Adipocyte (in vitro differentiated cells): Measurements from ENCODE around the gene TRPM6.

ENCODE experiments used
- DNase-seq: peaks from one replicate; pipeline ENCODE4 v3.0.0-alpha.2; 2015; ENCODE audit warnings: low read depth
- H3K27me3 ChIP-seq: replicated peaks from 2 replicates; pipeline ENCODE4 v1.7.0; 2013; ENCODE audit warnings: mild to moderate bottlenecking, low read length, moderate library complexity; ENCODE audit not compliant: control insufficient read depth, insufficient read depth
- H3K36me3 ChIP-seq: 2 replicates; pipeline ENCODE4 v1.7.0; 2013; ENCODE audit warnings: low read length, mild to moderate bottlenecking, moderate library complexity; ENCODE audit not compliant: control insufficient read depth, insufficient read depth, severe bottlenecking
- H3K4me1 ChIP-seq: 2 replicates; pipeline ENCODE4 v1.7.0; 2013; ENCODE audit warnings: mild to moderate bottlenecking, low read length, moderate library complexity; ENCODE audit not compliant: control insufficient read depth, insufficient read depth
- H3K4me3 ChIP-seq: 2 replicates; pipeline ENCODE4 v1.7.0; 2013; ENCODE audit warnings: mild to moderate bottlenecking, low read length, moderate library complexity
- H3K9ac ChIP-seq: 2 replicates; pipeline ENCODE4 v1.7.0; 2013; ENCODE audit warnings: mild to moderate bottlenecking, low read length, moderate library complexity
- H3K9me3 ChIP-seq: 2 replicates; pipeline ENCODE4 v1.7.0; 2013; ENCODE audit warnings: mild to moderate bottlenecking, low read length, moderate library complexity; ENCODE audit not compliant: control insufficient read depth

TRPM6 gene

DNA sequence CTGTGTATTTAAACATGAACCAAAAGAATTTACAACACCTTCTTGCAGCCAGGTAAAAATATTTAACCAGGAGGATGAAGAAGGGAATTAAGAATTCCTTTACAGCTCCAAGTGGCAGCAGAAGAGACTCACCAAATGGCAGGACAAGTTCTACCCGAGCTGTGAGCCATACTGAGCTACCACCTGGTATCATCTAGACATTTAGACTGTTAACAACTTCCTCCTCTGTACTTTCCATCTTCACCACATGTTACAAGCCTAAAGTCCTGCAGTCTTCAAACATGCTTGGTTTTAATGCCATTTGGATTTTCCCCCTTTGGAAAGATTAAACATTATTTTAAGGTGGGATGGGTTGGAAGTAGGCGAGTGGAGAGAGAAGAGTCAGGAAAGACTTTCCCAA is 190.2 kb downstream of the TRPM6 start:
- Histone ChIP-seq H3K36me3 (no peaks in the 10 kb centered on the region), H3K4me1 (no peaks in the 10 kb centered on the region), H3K4me3 (no peak overlapping the region), H3K9me3 (no peaks in the 10 kb centered on the region), H3K27me3 (no peaks in the 10 kb centered on the region), H3K9ac (no peak overlapping the region)
- DNase-seq = no peak

DNA sequence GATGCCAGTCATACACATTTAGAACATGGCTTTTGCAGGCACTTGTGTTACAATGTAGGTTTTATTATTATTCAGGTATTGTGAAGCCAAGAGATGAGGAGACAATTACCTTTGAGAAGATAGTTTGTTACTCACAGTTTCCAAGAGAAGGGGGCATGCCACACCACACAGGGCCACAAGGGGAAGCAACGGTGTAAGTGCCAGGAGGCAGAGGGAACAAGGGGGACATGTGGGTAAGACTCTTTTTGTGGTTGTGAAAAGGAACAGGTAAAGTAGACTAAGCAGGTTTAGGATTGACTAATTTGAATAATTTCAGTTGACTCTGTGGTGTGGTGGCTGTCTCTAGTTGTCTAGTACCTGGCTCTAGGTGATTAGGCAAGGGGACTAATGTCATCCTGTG is 191.2 kb downstream of the TRPM6 start:
- no peaks in the 10 kb centered on the region for H3K4me1 ChIP-seq
- H3K9me3 ChIP-seq = no peaks in the 10 kb centered on the region
- DNase-seq = no peak
- H3K36me3 ChIP-seq = no peaks in the 10 kb centered on the region
- no peak overlapping the region for H3K9ac ChIP-seq
- no peaks in the 10 kb centered on the region for H3K27me3 ChIP-seq
- no peak overlapping the region for H3K4me3 ChIP-seq

DNA sequence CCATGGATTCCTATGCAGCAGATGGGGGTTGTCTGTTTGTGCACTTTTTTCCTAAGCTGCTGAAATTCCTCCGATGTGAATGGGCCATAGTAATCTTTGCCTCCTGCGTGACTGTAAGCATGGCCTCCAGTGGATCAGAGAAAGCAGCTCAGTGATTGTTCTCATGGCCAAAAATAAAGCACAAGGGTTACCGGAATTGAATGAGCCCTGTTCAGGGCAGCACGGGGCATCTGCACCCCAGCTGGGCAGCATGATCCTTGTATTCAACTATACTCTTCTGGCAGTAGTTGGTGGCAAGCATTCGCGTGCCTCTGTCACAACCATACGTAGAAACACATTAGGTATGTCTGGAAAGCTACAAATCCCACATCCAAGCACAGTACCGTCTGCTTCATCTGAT is 196.7 kb downstream of the TRPM6 start:
- Histone ChIP-seq H3K4me3 (no peak overlapping the region), H3K27me3 (no peaks in the 10 kb centered on the region), H3K9ac (no peak overlapping the region), H3K36me3 (no peaks in the 10 kb centered on the region), H3K4me1 (no peaks in the 10 kb centered on the region), H3K9me3 (no peaks in the 10 kb centered on the region)
- DNase-seq = no peak

DNA sequence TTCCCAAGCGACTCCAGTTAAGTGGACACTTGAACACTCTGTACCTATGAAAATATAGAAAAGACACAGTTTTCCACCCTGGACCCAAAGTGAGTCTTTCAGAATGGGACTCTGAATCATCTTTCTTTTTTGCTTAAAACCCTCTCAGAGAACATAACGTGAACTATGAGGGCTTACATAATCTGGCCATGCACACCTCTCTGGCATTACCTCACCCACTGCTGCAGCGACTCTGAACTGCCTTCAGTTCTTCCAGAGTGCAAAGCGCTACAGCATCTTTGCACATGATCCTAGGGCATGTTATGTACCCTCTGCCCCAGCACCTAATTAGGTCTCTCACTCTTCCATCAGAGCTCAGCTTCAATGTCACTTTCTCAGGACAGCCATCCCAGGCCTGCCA is 204.4 kb downstream of the TRPM6 start:
- Histone ChIP-seq H3K4me3 (no peak overlapping the region), H3K4me1 (no peaks in the 10 kb centered on the region), H3K27me3 (no peaks in the 10 kb centered on the region), H3K36me3 (no peaks in the 10 kb centered on the region), H3K9ac (no peak overlapping the region), H3K9me3 (no peaks in the 10 kb centered on the region)
- no peak for DNase-seq

DNA sequence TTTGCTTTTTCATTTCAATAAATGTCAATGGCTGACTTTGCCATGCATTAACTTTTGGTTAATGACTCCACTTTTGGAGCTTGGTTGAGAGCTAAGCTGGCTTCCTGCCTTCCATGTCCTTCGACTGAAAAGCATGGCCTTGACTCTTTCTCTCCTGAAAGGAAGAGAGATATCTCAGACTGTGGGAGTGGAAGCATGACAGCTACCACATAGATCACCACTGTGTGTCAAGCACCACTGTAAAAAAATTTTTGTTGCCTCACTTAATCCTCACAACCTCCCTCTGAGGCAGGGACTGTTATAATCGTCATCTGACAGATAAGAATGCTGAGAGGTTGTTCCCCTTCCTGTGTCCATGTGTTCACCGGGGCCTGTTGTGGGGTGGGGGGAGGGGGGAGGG is 205.8 kb downstream of the TRPM6 start:
- no peaks in the 10 kb centered on the region for H3K4me1 ChIP-seq
- no peak for DNase-seq
- H3K9ac ChIP-seq = no peak overlapping the region
- H3K27me3 ChIP-seq = no peaks in the 10 kb centered on the region
- no peaks in the 10 kb centered on the region for H3K36me3 ChIP-seq
- H3K9me3 ChIP-seq = no peaks in the 10 kb centered on the region
- H3K4me3 ChIP-seq = no peak overlapping the region

DNA sequence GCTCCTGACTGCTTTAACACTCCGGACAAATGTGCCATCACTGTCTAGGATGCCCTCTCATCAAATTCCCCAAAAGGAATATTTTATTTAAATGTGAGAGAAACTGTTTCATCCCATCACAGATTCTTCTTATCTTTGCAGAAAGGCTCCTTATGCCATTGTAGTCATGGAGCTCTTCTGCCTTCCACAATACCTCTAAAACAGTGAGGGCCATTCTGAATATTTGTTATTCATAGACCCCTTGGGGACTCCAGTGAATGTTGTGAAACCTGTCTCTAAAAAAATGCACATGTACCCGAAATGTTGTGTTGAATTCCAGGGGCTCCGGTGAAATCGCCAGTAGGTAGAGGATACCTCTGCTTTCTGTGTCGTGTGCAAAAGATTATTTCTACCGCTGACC is 213.6 kb downstream of the TRPM6 start:
- no peak for DNase-seq
- H3K4me3 ChIP-seq = no peak overlapping the region
- H3K27me3 ChIP-seq = no peaks in the 10 kb centered on the region
- H3K9ac ChIP-seq = no peak overlapping the region
- no peaks in the 10 kb centered on the region for H3K4me1 ChIP-seq
- no peaks in the 10 kb centered on the region for H3K36me3 ChIP-seq
- no peaks in the 10 kb centered on the region for H3K9me3 ChIP-seq
